SHP77 (cell line): ENCODE data around the gene SCNN1B.

Experiments used
- DNase-seq, 2 experiments: peaks; one replicate each; lab custom pipeline; 2025; lab: John Stamatoyannopoulos, UW

Gene SCNN1B

GRCh38 chr16:23321206-23321875, 19.2 kb downstream of the SCNN1B start:
- DNase-seq: no peak

- DNase-seq: no peak
Measured at GRCh38 chr16:23323224-23324030, 21.3 kb downstream of the SCNN1B start.

- peak; percentile 83 to 84 for DNase-seq
Measured at GRCh38 chr16:23324727-23325126, 22.6 kb downstream of the SCNN1B start.

GRCh38 chr16:23327836-23328235, 25.7 kb downstream of the SCNN1B start:
- no peak for DNase-seq

DNA sequence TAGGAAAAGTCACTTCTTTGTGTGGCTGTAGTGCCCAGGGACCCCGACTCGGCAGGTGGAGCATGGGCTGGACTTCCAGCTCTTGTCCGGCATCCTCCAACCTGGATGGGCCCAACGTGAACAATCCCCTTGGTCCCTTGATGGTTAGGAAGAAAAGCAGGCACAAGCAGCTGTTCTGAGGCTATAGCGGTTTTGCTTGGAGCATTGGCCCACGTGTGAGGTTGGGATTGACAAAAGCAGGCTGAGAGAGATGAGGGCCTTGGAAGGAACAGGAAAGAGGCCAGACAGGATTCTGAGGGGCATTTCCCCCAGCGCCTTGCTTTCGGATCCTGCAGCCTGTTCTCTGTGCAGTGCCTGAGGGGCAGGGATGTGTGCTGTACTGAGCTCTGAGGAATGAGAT, 28.1 kb downstream of the SCNN1B start:
- DNase-seq: no peak

- no peak for DNase-seq
Measured at GRCh38 chr16:23330583-23331249, 28.6 kb downstream of the SCNN1B start.

DNA sequence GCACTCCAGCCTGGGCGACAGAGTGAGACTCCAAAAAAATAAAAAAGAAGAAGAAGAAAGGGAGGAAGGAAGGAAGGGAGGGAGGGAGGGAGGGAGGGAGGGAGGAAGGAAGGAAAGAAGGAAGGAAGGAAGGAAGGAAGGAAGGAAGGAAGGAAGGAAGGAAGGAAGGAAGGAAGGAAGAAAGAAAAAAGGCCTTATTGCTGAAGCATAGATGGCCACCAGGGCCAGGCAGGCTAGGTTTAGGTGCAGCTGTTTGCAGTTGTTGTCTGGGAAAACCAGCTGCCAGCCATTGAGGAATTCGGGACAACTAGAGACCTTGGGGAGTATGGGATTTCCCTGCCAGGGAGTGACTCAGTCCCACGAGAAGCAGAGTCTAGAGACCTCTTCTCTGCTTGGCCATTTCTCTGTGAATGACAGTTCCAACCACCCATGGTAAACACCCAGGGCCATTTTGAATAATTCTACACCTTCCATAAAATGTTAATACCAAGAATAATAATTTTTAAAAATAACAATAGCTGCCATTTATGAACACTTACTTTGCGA, 31.0 kb downstream of the SCNN1B start:
- DNase-seq: no peak

DNA sequence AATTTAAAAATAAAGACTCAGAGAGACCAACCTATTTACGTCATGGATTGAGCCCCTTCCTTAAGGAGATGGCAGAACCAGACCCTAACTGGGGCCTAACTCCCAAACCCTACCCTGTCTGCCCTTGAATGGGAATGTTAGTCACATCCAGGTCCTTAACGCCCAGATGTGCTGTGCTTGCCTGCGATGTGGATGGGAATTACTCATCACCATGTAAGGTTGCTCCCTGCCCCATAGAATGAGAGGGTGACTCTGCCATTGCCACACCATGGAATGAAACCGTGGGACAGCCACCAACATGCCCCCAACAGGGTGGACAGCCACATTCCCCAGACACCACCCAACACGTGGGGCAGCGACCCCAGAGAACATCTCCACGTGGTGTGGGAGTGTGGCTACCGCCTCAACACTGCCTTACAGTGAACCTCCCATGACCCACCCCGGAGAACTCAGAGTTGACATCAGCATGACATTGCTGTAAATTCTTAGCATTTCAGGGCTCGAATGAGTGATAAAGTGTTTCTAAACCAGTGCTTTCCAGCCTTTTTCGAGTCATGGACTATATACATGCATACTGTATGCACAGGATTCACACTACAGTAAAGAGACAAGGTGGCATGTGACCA, 31.8 kb downstream of the SCNN1B start:
- no peak for DNase-seq

DNA sequence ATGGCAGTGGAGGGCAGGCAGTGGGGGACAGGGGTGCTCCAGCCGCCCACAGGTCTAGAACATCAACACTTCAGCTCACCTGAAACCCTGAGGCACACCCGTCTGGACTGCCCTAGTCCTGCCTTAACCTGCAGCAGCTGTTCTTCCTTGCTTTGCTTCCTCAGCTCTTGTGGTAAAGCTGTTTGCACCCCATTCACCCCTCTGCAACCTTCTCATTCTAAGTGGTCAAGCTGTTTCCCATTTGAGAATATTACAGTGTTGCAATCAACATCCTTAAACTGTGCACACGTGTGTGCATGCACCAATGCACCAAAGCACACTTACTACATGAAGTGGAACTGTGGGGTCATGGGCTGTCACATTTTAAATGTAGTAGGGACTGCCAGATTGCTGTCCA, 32.4 kb downstream of the SCNN1B start:
- no peak for DNase-seq

- no peak for DNase-seq
Measured at GRCh38 chr16:23334950-23335349, 32.8 kb downstream of the SCNN1B start.

- DNase-seq: no peak
Measured at GRCh38 chr16:23337836-23338550, 35.9 kb downstream of the SCNN1B start.

DNA sequence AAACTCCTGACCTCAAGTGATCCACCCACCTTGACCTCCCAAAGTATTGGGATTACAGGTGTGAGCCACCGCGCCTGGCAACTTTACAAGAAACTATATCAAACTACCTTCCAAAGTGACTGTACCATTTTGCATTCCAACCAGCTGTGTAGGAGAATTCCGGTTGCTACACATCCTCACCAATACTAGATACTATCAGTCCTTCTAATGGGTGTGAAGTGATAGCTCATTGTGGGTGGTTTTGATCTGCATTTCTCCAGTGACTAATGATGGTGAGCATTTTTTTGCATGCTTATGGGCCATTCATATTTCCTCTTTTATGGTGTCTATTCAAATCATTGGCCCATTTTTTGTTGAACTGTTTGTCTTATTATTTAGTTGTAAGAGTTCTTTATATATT, 37.7 kb downstream of the SCNN1B start:
- no peak for DNase-seq

GRCh38 chr16:23342083-23342640, 40.1 kb downstream of the SCNN1B start:
- DNase-seq: no peak

- no peak for DNase-seq
Measured at GRCh38 chr16:23343643-23344612, 41.8 kb downstream of the SCNN1B start.

DNA sequence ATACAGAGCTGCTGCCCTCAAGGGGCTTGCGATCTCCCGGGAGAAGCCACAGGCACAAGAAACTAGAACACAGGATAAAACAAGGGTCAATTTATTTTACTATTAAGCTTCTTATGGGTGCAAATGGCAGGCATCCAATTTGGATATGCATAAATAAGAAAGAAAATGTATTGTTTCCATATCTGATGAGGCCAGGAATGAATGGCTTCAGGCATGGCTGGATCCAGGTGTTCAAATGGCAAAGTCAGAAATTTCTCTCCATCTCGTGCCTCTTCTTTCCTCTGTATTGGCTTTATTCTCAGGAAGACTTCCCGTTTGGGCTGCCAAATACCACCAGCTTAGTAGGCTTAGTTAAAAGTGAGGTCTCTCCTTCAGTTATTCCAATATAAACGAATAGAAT, 43.1 kb downstream of the SCNN1B start:
- no peak for DNase-seq

DNA sequence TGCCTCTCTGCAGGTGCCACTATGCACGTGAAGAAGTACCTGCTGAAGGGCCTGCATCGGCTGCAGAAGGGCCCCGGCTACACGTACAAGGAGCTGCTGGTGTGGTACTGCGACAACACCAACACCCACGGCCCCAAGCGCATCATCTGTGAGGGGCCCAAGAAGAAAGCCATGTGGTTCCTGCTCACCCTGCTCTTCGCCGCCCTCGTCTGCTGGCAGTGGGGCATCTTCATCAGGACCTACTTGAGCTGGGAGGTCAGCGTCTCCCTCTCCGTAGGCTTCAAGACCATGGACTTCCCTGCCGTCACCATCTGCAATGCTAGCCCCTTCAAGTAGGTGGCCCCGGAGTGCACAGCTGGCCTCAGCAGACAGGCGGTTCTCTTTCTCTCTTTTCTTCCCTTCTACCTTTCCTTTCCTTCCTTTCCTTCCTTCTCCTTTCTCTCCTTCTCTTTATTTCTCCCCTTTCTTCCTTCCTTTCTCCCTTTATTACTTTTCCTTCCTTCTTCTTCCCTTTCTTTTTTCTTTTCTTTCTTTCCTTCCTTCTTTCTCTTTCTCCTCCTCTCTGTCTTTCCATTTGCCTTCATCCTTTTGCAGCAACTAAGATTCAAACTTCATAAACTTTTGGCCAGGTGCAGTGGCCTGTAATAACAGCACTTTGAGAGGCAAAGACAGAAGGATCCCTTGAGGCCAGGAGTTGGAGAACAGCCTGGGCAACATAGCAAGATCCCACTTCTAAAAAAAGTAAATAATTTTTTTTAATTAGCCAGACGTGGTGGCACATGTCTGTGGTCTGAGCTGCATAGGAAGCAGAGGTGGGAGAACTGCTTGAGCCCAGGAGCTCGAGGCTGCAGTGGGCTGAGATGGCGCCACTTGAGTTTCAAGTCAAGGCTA, 46.7 kb downstream of the SCNN1B start:
- no peak for DNase-seq

- no peak for DNase-seq
Measured at GRCh38 chr16:23351360-23351759, 49.3 kb downstream of the SCNN1B start.

- no peak for DNase-seq
Measured at GRCh38 chr16:23353440-23353839, 51.3 kb downstream of the SCNN1B start.

GRCh38 chr16:23354246-23354645, 52.1 kb downstream of the SCNN1B start:
- no peak for DNase-seq
